22Rv1 (cell line): Measurements from ENCODE around the gene ASH1L.

ENCODE experiments used
- H3K27ac ChIP-seq: fragments of 450-650 bp; 2 replicates; pipeline ENCODE4 v1.5.1; 2017
- ZFX ChIP-seq: fragments of 450-650 bp; IDR thresholded peaks from 2 replicates; pipeline ENCODE4 v1.6.1; 2017; ENCODE audit warnings: antibody characterized with exemption, borderline replicate concordance
- TF ChIP-seq, protein P1 (sequence below): fragments of 450-650 bp; IDR thresholded peaks from 2 replicates; pipeline ENCODE4 v1.5.1; 2017; ENCODE audit warnings: mild to moderate bottlenecking

The ASH1L gene

DNA sequence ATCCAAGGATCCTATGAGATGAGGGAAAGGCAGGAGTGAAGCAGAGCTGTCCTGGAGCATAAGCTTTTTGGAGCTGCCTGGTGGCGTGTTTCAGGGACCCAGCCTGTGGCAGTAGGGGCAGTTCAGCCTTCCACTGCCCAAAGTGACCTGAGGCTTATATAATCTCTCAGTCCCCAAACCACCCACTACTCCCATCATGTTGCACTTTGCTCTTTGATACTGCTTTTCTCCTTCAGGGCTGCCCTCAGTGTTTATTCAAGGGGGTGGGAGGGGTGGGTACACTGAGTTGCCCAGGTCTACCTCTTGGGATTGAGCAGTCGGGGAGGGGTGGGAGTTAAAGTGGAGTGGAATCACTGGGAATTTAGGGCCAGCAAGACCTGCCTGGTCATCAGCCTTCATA lies 276.1 kb downstream of the ASH1L start:
- TF ChIP-seq, protein P1, sequence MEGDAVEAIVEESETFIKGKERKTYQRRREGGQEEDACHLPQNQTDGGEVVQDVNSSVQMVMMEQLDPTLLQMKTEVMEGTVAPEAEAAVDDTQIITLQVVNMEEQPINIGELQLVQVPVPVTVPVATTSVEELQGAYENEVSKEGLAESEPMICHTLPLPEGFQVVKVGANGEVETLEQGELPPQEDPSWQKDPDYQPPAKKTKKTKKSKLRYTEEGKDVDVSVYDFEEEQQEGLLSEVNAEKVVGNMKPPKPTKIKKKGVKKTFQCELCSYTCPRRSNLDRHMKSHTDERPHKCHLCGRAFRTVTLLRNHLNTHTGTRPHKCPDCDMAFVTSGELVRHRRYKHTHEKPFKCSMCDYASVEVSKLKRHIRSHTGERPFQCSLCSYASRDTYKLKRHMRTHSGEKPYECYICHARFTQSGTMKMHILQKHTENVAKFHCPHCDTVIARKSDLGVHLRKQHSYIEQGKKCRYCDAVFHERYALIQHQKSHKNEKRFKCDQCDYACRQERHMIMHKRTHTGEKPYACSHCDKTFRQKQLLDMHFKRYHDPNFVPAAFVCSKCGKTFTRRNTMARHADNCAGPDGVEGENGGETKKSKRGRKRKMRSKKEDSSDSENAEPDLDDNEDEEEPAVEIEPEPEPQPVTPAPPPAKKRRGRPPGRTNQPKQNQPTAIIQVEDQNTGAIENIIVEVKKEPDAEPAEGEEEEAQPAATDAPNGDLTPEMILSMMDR: no peak
- TF ChIP-seq ZFX: no peak
- no peak overlapping the region for H3K27ac ChIP-seq

DNA sequence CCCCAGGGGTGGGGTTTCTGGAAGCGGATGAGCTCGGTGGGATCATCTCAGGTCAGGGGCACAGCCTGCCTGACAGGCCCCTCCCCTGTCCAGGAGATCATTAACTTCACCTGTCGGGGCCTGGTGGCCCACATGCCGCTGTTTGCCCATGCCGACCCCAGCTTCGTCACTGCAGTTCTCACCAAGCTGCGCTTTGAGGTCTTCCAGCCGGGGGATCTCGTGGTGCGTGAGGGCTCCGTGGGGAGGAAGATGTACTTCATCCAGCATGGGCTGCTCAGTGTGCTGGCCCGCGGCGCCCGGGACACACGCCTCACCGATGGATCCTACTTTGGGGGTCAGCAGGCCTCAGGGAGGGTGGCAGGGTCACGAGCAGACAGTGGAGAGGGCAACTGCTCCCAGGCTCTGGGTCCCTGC lies 277.0 kb downstream of the ASH1L start:
- TF ChIP-seq, protein P1: no peak
- TF ChIP-seq ZFX: no peak
- no peak overlapping the region for H3K27ac ChIP-seq
